IMR-90 (cell line): ENCODE data around the gene AIF1. TPM values are rescaled to one million over a fixed set of nuclear protein-coding genes. Genes with fewer than 3 reads are reported as not detected.

Experiments used
- ATAC-seq: fragments of 200-7000 bp; cut with Tn5 transposase; 2 replicates; pipeline ENCODE4 v1.9.1; 2020; ENCODE audit warnings: low read depth, mild to moderate bottlenecking, moderate library complexity
- BruUV-seq: library from RNA; stranded (reverse); fragments of 400-500 nt; replicated peaks from 2 replicates; lab custom pipeline; 2021; lab: Mats Ljungman, UMichigan
- CTCF ChIA-PET: fragments of 300-600 bp; formaldehyde crosslinking; extraction: SDS; loops from one replicate; lab custom pipeline; 2021; ENCODE audit warnings: antibody characterized with exemption; lab: Yijun Ruan, JAX
- POLR2A ChIA-PET: fragments of 300-600 bp; sonication (Branson Sonifier 250); formaldehyde crosslinking; loops from one replicate; lab custom pipeline; 2022; ENCODE audit warnings: antibody characterized with exemption; ENCODE audit not compliant: unreplicated experiment; lab: Charles Lee
- DNase-seq: peaks from one replicate; pipeline ENCODE4 v3.0.0; 2013
- H2AFZ ChIP-seq: replicated peaks from 2 replicates; pipeline ENCODE3; 2013; ENCODE audit warnings: low read length, mild to moderate bottlenecking; ENCODE audit not compliant: poor library complexity
- H2AK5ac ChIP-seq: 2 replicates; pipeline ENCODE4 v1.6.1; 2013; ENCODE audit warnings: low read depth, low read length, inconsistent platforms
- H2AK9ac ChIP-seq: replicated peaks from 2 replicates; pipeline ENCODE3; 2013; ENCODE audit warnings: mild to moderate bottlenecking, low read depth, low read length, moderate library complexity; ENCODE audit not compliant: poor library complexity
- H2BK120ac ChIP-seq: 2 replicates; pipeline ENCODE4 v1.6.1; 2013; ENCODE audit warnings: low read depth, low read length, inconsistent platforms
- H2BK15ac ChIP-seq: 3 replicates; pipeline ENCODE4 v1.6.1; 2013; ENCODE audit warnings: low read depth, low read length, inconsistent platforms
- H2BK20ac ChIP-seq: 2 replicates; pipeline ENCODE4 v1.6.1; 2013; ENCODE audit warnings: low read depth, mild to moderate bottlenecking, inconsistent platforms, low read length, moderate library complexity
- H2BK5ac ChIP-seq: 2 replicates; pipeline ENCODE4 v1.6.1; 2013; ENCODE audit warnings: mild to moderate bottlenecking, low read depth, low read length, inconsistent platforms; ENCODE audit not compliant: poor library complexity, severe bottlenecking
- H3K14ac ChIP-seq: replicated peaks from 2 replicates; pipeline ENCODE4 v1.6.1; 2013; ENCODE audit warnings: low read depth, low read length, inconsistent platforms
- H3K18ac ChIP-seq: 2 replicates; pipeline ENCODE4 v1.6.1; 2013; ENCODE audit warnings: low read depth, low read length, control low read depth
- H3K23ac ChIP-seq: 2 replicates; pipeline ENCODE4 v1.6.1; 2013; ENCODE audit warnings: low read depth, low read length, inconsistent platforms
- H3K27ac ChIP-seq: 2 replicates; pipeline ENCODE4 v1.5.1; 2013; ENCODE audit warnings: mild to moderate bottlenecking, control low read depth, low read length; ENCODE audit not compliant: insufficient read depth
- H3K27me3 ChIP-seq: 2 replicates; pipeline ENCODE4 v1.6.1; 2013; ENCODE audit warnings: low read length; ENCODE audit not compliant: control insufficient read depth, insufficient read depth
- H3K36me3 ChIP-seq: 2 replicates; pipeline ENCODE4 v1.6.1; 2013; ENCODE audit warnings: low read length, mixed read lengths; ENCODE audit not compliant: control insufficient read depth, insufficient read depth
- H3K4ac ChIP-seq: 2 replicates; pipeline ENCODE4 v1.6.1; 2013; ENCODE audit warnings: low read depth, low read length, inconsistent platforms
- H3K4me1 ChIP-seq: 2 replicates; pipeline ENCODE4 v1.6.1; 2013; ENCODE audit warnings: low read length, mixed read lengths; ENCODE audit not compliant: control insufficient read depth, insufficient read depth
- H3K4me2 ChIP-seq: 2 replicates; pipeline ENCODE4 v1.6.1; 2013; ENCODE audit warnings: low read depth, mild to moderate bottlenecking, control low read depth, low read length, moderate library complexity
- H3K4me3 ChIP-seq: 2 replicates; pipeline ENCODE4 v1.5.1; 2013; ENCODE audit warnings: low read depth, mild to moderate bottlenecking, control low read depth, low read length, moderate library complexity; ENCODE audit not compliant: insufficient read depth
- H3K56ac ChIP-seq: 2 replicates; pipeline ENCODE4 v1.6.1; 2013; ENCODE audit warnings: low read length, inconsistent platforms; ENCODE audit not compliant: insufficient read depth; ENCODE audit errors: extremely low read depth
- H3K79me1 ChIP-seq, 2 experiments: 2 replicates each; pipeline ENCODE4 v1.6.1; 2013; ENCODE audit warnings: low read length in 2 of 2, inconsistent platforms in 1 of 2, low read depth in 1 of 2
- H3K9ac ChIP-seq: 2 replicates; pipeline ENCODE4 v1.6.1; 2013; ENCODE audit warnings: low read depth, low read length, control low read depth
- H3K9me1 ChIP-seq: 2 replicates; pipeline ENCODE4 v1.6.1; 2013; ENCODE audit warnings: low read length, inconsistent platforms; ENCODE audit not compliant: insufficient read depth
- H3K9me3 ChIP-seq: 2 replicates; pipeline ENCODE4 v1.6.1; 2013; ENCODE audit warnings: low read length; ENCODE audit not compliant: control insufficient read depth, insufficient read depth
- H4K20me1 ChIP-seq: 2 replicates; pipeline ENCODE4 v1.6.1; 2013; ENCODE audit warnings: low read length, inconsistent platforms; ENCODE audit not compliant: insufficient read depth
- H4K5ac ChIP-seq: 2 replicates; pipeline ENCODE4 v1.6.1; 2013; ENCODE audit warnings: mild to moderate bottlenecking, low read depth, low read length, control low read depth
- H4K8ac ChIP-seq, 2 experiments: 2 replicates each; pipeline ENCODE4 v1.6.1; 2013; ENCODE audit warnings: low read depth in 2 of 2, low read length in 2 of 2, control low read depth in 1 of 2, inconsistent platforms in 1 of 2
- H4K91ac ChIP-seq: 2 replicates; pipeline ENCODE4 v1.6.1; 2013; ENCODE audit warnings: low read depth, low read length, inconsistent platforms; ENCODE audit not compliant: insufficient read depth
- BHLHE40 ChIP-seq: fragments of 150-350 bp; IDR thresholded peaks from 2 replicates; pipeline ENCODE4 v1.6.1; 2016; ENCODE audit warnings: mild to moderate bottlenecking, low read depth, low read length
- CEBPB ChIP-seq: IDR thresholded peaks from 2 replicates; pipeline ENCODE4 v1.6.1; 2012; ENCODE audit warnings: low read depth, low read length, improper control_type of control experiment
- CHD1 ChIP-seq: IDR thresholded peaks from 2 replicates; pipeline ENCODE4 v1.6.1; 2012; ENCODE audit warnings: low read depth, low read length, improper control_type of control experiment
- FOS ChIP-seq: fragments of 150-350 bp; IDR thresholded peaks from 2 replicates; pipeline ENCODE4 v1.6.1; 2016; ENCODE audit warnings: low read depth, low read length
- MAFK ChIP-seq: IDR thresholded peaks from 2 replicates; pipeline ENCODE4 v1.6.1; 2012; ENCODE audit warnings: low read depth, low read length, improper control_type of control experiment
- MAZ ChIP-seq: IDR thresholded peaks from 2 replicates; pipeline ENCODE4 v1.6.1; 2012; ENCODE audit warnings: low read depth, mild to moderate bottlenecking, low read length, improper control_type of control experiment, moderate library complexity, borderline replicate concordance
- MXI1 ChIP-seq: IDR thresholded peaks from 2 replicates; pipeline ENCODE4 v1.6.1; 2012; ENCODE audit warnings: low read depth, mild to moderate bottlenecking, low read length, moderate library complexity, borderline replicate concordance
- NFE2L2 ChIP-seq: fragments of 150-350 bp; IDR thresholded peaks from 2 replicates; pipeline ENCODE4 v1.6.1; 2016; ENCODE audit warnings: low read depth, mild to moderate bottlenecking, low read length
- POLR2A ChIP-seq: IDR thresholded peaks from 2 replicates; pipeline ENCODE4 v1.6.1; 2012; ENCODE audit warnings: mild to moderate bottlenecking, low read depth, low read length
- RAD21 ChIP-seq: IDR thresholded peaks from 2 replicates; pipeline ENCODE4 v1.6.1; 2012; ENCODE audit warnings: low read length, improper control_type of control experiment
- RCOR1 ChIP-seq: IDR thresholded peaks from 2 replicates; pipeline ENCODE4 v1.6.1; 2012; ENCODE audit warnings: mild to moderate bottlenecking, low read length, improper control_type of control experiment; ENCODE audit not compliant: insufficient replicate concordance
- RFX5 ChIP-seq: IDR thresholded peaks from 2 replicates; pipeline ENCODE4 v1.8.0; 2012; ENCODE audit warnings: low read depth, mild to moderate bottlenecking, low read length, moderate library complexity
- SMC3 ChIP-seq: fragments of 150-350 bp; IDR thresholded peaks from 2 replicates; pipeline ENCODE4 v1.6.1; 2016; ENCODE audit warnings: low read depth, mild to moderate bottlenecking, antibody characterized with exemption, low read length, moderate library complexity
- WGBS, 2 experiments: methylation state at CpG; one replicate each; pipeline versions ENCODE4 v1.1.5 to v1.1.7; 2013; ENCODE audit warnings: missing lambda C conversion rate in 2 of 2; ENCODE audit not compliant: insufficient read length in 1 of 2; ENCODE audit errors: extremely low coverage in 2 of 2; 5-methylcytosine and 5-hydroxymethylcytosine counted together
- dilution Hi-C: fragments of 300-500 bp; cut with HindIII; formaldehyde crosslinking; loops from one replicate; pipeline ENCODE4 v1.14.3; 2018; ENCODE audit warnings: low sequenced_read_pairs; ENCODE audit not compliant: unreplicated experiment
- in situ Hi-C: fragments of 300-500 bp; cut with MboI; formaldehyde crosslinking; loops from 3 replicates; pipeline ENCODE4 v1.14.3; 2019; ENCODE audit warnings: low sequenced_read_pairs, inconsistent platforms, mixed read lengths
- intact Hi-C: fragments of 100-400 bp; cut with micrococcal nuclease; formaldehyde crosslinking; loops from 2 replicates; pipeline ENCODE4 v1.10.0; 2022
- polyA plus RNA-seq, 3 experiments: library from polyadenylated mRNA; depleted of rRNA; stranded (reverse); fragments of >200 nt; gene quantifications; 2 replicates each; pipeline ENCODE4 v1.2.3, GENCODE V29; 2012; ENCODE audit warnings: low replicate concordance in 1 of 3
- total RNA-seq: library from RNA; depleted of rRNA; stranded (reverse); fragments of >200 nt; gene quantifications from 2 replicates; pipeline ENCODE4 v1.2.3, GENCODE V29; 2012
- TF ChIP-seq, protein P1 (sequence below): conservative IDR thresholded peaks from 2 replicates; pipeline ENCODE4 v1.5.1; 2012; ENCODE audit warnings: mild to moderate bottlenecking, low read depth, low read length, improper control_type of control experiment
- TF ChIP-seq, protein P2 (sequence below): fragments of 150-350 bp; IDR thresholded peaks from 2 replicates; pipeline ENCODE4 v1.6.1; 2016; ENCODE audit warnings: low read depth, mild to moderate bottlenecking, low read length, moderate library complexity, borderline replicate concordance

Gene AIF1
- total and polyA plus RNA-seq, 2 of the 4 experiments (the other 2 are of a cell fraction): not detected

DNA sequence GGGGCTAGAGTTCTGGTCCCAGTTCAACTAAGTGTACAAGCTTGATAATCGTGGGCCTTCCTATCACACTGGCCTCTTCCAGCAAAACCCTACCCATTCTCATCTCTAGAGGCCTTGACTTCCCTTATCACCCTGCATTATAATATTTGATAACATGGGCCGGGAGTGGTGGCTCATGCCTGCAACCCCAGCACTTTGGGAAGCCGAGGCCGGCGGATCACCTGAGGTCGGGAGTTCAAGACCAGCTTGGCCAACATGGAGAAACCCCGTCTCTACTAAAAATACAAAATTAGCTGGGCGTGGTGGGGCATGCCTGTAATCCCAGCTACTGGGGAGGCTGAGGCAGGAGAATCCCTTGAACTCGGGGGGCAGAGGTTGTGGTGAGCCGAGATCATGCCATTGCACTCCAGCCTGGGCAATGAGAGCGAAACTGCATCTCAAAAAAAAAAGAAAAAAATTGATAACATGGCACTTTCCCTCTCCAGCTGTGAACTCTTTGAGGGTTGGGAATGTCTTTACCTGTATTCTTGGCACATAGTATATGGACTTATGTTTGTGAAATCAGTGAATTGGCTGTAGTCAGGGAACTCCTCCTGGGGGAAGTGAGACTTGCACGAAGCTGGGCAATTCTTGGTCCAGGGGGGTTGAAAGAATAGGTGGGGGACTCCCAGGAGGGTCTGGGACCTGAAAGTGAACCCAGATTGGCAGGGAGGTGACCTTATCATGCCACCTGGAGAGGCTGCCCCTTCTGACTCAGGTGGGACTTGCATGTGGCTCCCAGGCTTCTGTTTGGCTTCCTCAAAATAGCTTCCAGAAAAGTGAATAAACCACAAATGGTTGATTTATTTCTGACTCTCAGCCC, 46.5 kb downstream of the AIF1 start:
- no TSS peak for BruUV-seq
- no peaks in the 10 kb centered on the region for H3K27me3 ChIP-seq
- H2BK5ac ChIP-seq: peak overlapping the region; percentile 42
- H4K8ac ChIP-seq: peak overlapping the region; percentile 75 to 95; a peak in 3 of 4 replicates
- in situ Hi-C loops (no loop called here), intact Hi-C loops (loop anchor here (5.0 kb wide), 1 partner anchor 171 kb away; no protein-coding TSS in a partner anchor), dilution Hi-C loops (no loop called here)
- no peaks in the 10 kb centered on the region for H3K9me3 ChIP-seq
- peaks cover 17% of the 10 kb centered on the region for H4K20me1 ChIP-seq
- peak overlapping the region; percentile 63 for H3K9ac ChIP-seq
- no peak overlapping the region for H3K18ac ChIP-seq
- 100% methylated on average over 1 of the region's 12 CpGs; no CpG with 5 or more reads in 1 of the 2 experiments for WGBS, 2 experiments
- H3K14ac ChIP-seq: peak overlapping the region; percentile 57
- H3K4ac ChIP-seq: peak overlapping the region; percentile 78
- peak overlapping the region; percentile 82 for H3K4me2 ChIP-seq
- H2BK120ac ChIP-seq: no peak overlapping the region
- DNase-seq (no peak), ATAC-seq (no peak)
- no peak overlapping the region for H2BK15ac ChIP-seq
- H4K5ac ChIP-seq: no peak overlapping the region
- no peak overlapping the region; the same call in 1 of the 2 replicates for H2AK5ac ChIP-seq
- peak overlapping the region; percentile 68; the same call in 1 of the 2 replicates for H3K27ac ChIP-seq
- H2BK20ac ChIP-seq: no peak overlapping the region
- CTCF ChIA-PET: interaction anchor here (0.6 kb wide), 1 partner anchor 115 kb away, joined by 3 read pairs; the partner anchor contains the start of gene ATP6V1G2
- peak overlapping the region; percentile 55; the same call in 1 of the 2 replicates for H3K23ac ChIP-seq
- H3K9me1 ChIP-seq: peaks cover 17% of the 10 kb centered on the region; the same call in 1 of the 2 replicates
- peak overlapping the region; percentile 41 for H4K91ac ChIP-seq
- H3K56ac ChIP-seq: no peak overlapping the region
- peak overlapping the region; percentile 88 for H2AFZ ChIP-seq
- peaks cover 15% of the 10 kb centered on the region for H3K36me3 ChIP-seq
- peaks cover 21% of the 10 kb centered on the region for H3K4me1 ChIP-seq
- H3K4me3 ChIP-seq: no peak overlapping the region
- H2AK9ac ChIP-seq: peak overlapping the region; percentile 53
- H3K79me1 ChIP-seq: peaks cover 23 to 81% of the 10 kb centered on the region in 2 experiments; a peak in 3 of 4 replicates
- POLR2A ChIA-PET: interaction anchor here (0.6 to 1.2 kb wide), 3 partner anchors 10 to 42 kb away, joined by 3 to 11 read pairs (median 3); partner anchors contain the start of genes ABHD16A and BAG6
- TF ChIP-seq FOS (no peak), POLR2A (no peak), MXI1 (no peak), CHD1 (no peak), RFX5 (no peak), RAD21 (no peak), BHLHE40 (no peak), SMC3 (no peak), RCOR1 (no peak), NFE2L2 (no peak), MAFK (no peak), MAZ (no peak), CEBPB (no peak)
- TF ChIP-seq, protein P1, sequence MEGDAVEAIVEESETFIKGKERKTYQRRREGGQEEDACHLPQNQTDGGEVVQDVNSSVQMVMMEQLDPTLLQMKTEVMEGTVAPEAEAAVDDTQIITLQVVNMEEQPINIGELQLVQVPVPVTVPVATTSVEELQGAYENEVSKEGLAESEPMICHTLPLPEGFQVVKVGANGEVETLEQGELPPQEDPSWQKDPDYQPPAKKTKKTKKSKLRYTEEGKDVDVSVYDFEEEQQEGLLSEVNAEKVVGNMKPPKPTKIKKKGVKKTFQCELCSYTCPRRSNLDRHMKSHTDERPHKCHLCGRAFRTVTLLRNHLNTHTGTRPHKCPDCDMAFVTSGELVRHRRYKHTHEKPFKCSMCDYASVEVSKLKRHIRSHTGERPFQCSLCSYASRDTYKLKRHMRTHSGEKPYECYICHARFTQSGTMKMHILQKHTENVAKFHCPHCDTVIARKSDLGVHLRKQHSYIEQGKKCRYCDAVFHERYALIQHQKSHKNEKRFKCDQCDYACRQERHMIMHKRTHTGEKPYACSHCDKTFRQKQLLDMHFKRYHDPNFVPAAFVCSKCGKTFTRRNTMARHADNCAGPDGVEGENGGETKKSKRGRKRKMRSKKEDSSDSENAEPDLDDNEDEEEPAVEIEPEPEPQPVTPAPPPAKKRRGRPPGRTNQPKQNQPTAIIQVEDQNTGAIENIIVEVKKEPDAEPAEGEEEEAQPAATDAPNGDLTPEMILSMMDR: no peak
- TF ChIP-seq, protein P2, sequence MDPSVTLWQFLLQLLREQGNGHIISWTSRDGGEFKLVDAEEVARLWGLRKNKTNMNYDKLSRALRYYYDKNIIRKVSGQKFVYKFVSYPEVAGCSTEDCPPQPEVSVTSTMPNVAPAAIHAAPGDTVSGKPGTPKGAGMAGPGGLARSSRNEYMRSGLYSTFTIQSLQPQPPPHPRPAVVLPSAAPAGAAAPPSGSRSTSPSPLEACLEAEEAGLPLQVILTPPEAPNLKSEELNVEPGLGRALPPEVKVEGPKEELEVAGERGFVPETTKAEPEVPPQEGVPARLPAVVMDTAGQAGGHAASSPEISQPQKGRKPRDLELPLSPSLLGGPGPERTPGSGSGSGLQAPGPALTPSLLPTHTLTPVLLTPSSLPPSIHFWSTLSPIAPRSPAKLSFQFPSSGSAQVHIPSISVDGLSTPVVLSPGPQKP: no peak
